GM12873 (cell line): Measurements from ENCODE around the gene RDH14.

Source experiments
- CTCF ChIP-seq: IDR thresholded peaks from 2 replicates; pipeline ENCODE4 v1.5.1; 2012; ENCODE audit warnings: low read depth, mild to moderate bottlenecking, moderate library complexity, low read length, control low read depth; ENCODE audit not compliant: insufficient read depth; ENCODE audit errors: missing control alignments

Gene RDH14

GRCh38 chr2:18516112-18516511 is 44.3 kb downstream of the RDH14 start:
- no peak for TF ChIP-seq CTCF

DNA sequence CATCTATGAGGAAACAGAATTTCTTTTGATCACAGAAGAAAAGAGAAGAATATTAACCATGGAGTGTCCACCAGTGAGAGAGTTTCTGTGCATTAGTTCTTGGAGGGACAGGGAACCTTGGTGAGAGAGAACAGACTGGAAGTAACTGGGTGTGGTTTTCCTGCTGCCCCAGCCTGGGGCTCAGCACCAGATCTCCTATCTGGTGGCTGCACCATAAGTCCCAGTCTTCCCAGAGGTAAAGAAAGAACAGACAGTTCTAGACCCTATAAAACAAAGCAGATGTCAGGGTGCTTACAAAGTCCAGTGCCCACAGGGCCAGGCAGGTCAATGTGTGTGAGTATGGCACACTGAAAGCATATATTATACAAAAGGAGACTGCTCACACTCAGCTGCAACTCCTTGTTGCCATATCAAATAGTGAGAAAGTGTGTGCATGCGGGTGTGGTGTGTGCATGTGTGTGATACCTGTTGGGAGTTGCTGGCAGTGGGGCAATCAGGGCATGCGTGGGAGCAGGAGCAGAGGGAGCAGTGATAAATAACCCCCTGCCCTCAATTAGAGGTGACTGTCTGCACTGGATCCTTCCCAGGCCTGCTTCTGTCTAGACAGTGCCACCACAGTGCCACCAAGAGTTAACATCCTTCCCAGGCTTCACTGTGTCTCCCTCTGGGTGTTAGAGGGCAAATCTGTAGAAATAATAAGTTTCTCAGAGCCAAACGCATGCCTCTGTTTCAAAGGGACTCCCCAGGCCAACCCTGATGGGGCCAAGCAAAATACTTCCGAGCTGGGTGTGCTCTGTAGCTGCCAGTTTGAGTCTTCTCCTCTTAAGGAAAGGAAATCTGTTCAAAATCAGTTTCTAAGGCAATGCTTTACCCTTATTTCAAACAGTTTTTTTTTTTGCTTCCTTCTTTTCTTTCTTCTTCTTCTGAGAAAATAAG is 45.7 kb downstream of the RDH14 start:
- no peak for TF ChIP-seq CTCF

- no peak for TF ChIP-seq CTCF
Measured at GRCh38 chr2:18510775-18511174, 49.7 kb downstream of the RDH14 start.

- no peak for TF ChIP-seq CTCF
Measured at GRCh38 chr2:18506883-18507509, 53.5 kb downstream of the RDH14 start.

- no peak for TF ChIP-seq CTCF
Measured at GRCh38 chr2:18505703-18506341, 54.6 kb downstream of the RDH14 start.
